Measurements from ENCODE around the gene EYS.

Gene EYS

DNA sequence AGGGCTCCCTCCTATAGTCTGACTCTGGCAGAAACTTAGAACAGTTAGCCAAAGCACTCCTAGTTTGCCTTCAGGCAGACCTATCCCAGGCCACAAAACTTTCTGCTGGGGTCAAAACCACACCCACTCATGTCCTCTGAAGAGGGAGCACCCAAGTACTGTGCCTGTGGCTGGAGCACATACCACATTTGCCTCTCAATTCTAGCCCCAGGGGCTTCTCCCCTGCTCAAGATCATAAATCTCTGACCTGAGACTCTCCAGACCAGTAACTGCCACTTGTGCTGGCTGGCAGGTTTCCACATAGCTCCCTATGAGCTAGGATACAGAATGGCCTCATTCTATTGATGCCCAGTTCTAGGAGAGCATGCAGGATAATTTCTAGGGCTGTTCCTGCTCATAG is 781.0 kb downstream of the EYS start:
- TF ChIP-seq, protein P1, sequence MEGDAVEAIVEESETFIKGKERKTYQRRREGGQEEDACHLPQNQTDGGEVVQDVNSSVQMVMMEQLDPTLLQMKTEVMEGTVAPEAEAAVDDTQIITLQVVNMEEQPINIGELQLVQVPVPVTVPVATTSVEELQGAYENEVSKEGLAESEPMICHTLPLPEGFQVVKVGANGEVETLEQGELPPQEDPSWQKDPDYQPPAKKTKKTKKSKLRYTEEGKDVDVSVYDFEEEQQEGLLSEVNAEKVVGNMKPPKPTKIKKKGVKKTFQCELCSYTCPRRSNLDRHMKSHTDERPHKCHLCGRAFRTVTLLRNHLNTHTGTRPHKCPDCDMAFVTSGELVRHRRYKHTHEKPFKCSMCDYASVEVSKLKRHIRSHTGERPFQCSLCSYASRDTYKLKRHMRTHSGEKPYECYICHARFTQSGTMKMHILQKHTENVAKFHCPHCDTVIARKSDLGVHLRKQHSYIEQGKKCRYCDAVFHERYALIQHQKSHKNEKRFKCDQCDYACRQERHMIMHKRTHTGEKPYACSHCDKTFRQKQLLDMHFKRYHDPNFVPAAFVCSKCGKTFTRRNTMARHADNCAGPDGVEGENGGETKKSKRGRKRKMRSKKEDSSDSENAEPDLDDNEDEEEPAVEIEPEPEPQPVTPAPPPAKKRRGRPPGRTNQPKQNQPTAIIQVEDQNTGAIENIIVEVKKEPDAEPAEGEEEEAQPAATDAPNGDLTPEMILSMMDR (conservative IDR thresholded peaks at IDR 0.05), result no peak
- no peak for TF ChIP-seq ZFX (IDR thresholded peaks at IDR 0.05)
- no peak overlapping the region for H3K27ac ChIP-seq

DNA sequence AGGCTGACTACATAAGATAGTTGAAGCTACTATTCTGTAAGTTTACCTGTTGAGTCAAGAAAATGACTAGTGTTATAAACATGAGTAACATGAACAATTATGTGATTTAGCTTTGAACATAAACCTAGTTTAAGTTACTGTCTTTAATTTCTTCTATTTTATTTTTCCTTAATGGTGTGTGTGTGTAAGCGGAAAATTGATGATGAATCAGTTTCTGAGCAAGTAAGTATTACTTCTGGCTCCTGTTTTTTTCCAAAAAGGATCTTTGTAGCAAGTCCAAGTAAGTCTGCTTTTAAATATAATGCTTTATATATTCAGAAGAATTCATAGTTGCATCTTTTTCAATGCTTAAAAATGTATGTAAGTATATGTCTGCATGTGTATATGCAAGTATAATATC is 786.8 kb downstream of the EYS start:
- H3K27ac ChIP-seq, result no peak overlapping the region
- TF ChIP-seq ZFX (IDR thresholded peaks at IDR 0.05), result no peak
- TF ChIP-seq, protein P1 (conservative IDR thresholded peaks at IDR 0.05), result no peak

DNA sequence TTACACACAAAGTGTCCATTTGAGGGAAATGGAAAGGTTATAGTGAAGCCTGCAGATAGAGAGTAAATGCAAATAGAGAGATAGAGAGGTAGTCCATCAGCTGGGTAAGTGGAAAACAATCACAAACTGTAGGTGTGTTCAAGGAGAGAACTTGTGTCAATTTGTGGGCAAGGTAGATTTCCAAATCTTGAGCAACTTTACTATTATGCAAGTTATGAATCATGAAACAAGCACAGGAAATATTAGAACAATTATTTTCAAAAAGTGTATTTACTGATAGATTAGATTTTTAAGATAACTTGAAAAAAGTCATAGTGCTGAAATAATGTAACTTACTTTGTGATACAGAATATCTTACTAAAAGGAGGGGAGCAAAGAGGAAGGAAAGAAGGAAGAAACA is 792.9 kb downstream of the EYS start:
- TF ChIP-seq, protein P1 (conservative IDR thresholded peaks at IDR 0.05), result no peak
- H3K27ac ChIP-seq, result no peak overlapping the region

DNA sequence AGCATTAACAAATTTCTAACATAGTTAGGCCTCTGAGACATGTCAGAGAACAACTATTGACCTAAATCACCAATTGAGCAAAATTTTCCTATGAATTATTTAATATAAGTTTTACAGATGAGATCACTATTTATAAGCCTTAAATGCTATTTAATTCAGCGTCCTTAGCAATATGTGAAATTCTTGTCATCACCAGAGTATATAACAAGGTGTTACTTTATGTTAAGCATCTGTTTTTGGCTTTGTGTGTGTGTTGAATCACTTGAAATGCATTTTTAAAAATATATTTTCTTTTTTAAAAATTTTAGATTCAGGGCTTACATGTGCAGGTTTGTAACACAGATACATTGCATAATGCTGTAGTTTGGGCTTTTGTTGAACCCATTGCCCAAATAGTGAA is 794.1 kb downstream of the EYS start:
- TF ChIP-seq ZFX (IDR thresholded peaks at IDR 0.05), result no peak
- TF ChIP-seq, protein P1 (conservative IDR thresholded peaks at IDR 0.05), result no peak
- no peak overlapping the region for H3K27ac ChIP-seq

DNA sequence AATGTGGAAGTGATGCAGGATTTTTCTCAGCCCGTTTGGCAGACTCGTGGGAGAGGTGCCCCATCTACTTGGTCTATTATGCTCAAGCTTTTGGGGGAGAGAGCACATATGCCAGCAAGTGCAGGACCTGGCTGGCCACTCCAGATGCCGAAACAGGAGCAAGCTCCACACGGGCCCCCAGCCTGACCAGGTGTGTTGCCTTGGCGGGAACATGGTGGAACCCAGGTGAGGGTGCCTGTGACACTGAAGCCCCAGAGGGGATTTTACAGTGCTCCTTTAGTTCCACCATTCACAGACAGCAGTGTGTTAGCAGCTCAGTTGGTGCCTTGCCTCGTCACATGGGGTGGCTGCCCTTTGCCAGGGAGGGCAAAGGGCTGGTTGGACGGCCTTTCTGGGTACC is 798.9 kb downstream of the EYS start:
- no peak overlapping the region for H3K27ac ChIP-seq
- no peak for TF ChIP-seq ZFX (IDR thresholded peaks at IDR 0.05)
- TF ChIP-seq, protein P1 (conservative IDR thresholded peaks at IDR 0.05), result no peak

DNA sequence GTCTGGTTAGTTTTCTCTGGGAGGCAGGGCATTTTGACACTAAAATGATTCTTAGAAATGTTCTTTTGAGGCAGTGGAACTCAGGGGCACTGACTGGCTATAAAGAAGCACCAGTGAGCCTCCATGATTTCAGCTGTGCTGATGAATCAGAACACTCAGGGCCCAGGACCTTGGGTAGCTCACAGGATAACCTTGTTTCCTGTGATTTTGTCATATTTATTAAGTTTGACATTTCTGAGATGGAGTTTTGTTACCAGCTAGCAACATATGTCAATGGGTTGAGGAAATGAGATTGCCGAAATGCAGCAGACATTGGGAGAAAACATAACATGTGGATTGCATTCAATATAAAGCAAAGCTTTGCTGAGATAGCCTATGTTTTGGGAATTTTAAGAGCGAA is 802.4 kb downstream of the EYS start:
- TF ChIP-seq, protein P1 (conservative IDR thresholded peaks at IDR 0.05), result no peak
- no peak for TF ChIP-seq ZFX (IDR thresholded peaks at IDR 0.05)
- no peak overlapping the region for H3K27ac ChIP-seq

DNA sequence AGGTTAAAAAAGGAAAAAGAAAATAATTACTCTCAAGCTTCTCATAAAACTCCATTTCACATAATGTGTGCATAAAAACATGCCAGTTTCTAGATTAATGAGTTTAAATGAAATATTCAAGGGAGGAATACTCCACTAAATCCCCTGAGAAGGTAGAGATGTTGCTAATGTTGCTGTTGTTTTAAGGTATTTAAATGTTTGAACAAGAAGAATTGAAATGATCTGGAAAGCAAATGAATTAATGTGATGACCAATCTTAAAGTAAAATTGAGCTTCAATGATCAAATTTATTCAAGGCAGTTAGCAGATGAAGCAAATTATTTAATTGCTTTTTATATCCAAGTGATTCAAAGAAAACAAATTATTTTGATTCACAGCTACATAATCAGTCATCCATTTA is 804.4 kb downstream of the EYS start:
- TF ChIP-seq, protein P1 (conservative IDR thresholded peaks at IDR 0.05), result no peak
- no peak for TF ChIP-seq ZFX (IDR thresholded peaks at IDR 0.05)
- no peak overlapping the region for H3K27ac ChIP-seq

Data from C4-2B (cell line).